ENCODE results near the gene LGALS7B. TPM values are rescaled to one million over a fixed set of nuclear protein-coding genes. Genes with fewer than 3 reads are reported as not detected.
A peak's percentile ranks its signal among the peaks of the same experiment; 100 is the strongest.

The LGALS7B gene
- total and polyA plus RNA-seq, 8 donors = 0.49 to 2.0 (median 1.4) TPM; not detected in 2

- no peak for DNase-seq
- intact Hi-C loops (cut with DNase I) = no loop called here
- TF ChIP-seq CTCF (IDR thresholded peaks at IDR 0.05) = no peak
Observed at GRCh38 chr19:38799104-38799503, 10.1 kb downstream of the LGALS7B start.

GRCh38 chr19:38800577-38801347 is 11.8 kb downstream of the LGALS7B start:
- no peak for TF ChIP-seq CTCF (IDR thresholded peaks at IDR 0.05)
- peaks cover 0 to 8% of the 10 kb centered on the region in 2 donors for H3K36me3 ChIP-seq
- ATAC-seq = no peak

More at GRCh38 chr19:38799104-38799503, 10.1 kb downstream of the LGALS7B start:
- Histone ChIP-seq H3K9me3 (no peaks in the 10 kb centered on the region), H3K4me1 (no peaks in the 10 kb centered on the region), H3K36me3 (peaks cover 0 to 8% of the 10 kb centered on the region in 2 donors), H3K27me3 (no peaks in the 10 kb centered on the region), H3K27ac (no peak overlapping the region), H3K4me3 (no peak overlapping the region)
- ATAC-seq = no peak

GRCh38 chr19:38801359-38802095 is 12.5 kb downstream of the LGALS7B start:
- Histone ChIP-seq H3K36me3 (peaks cover 0 to 8% of the 10 kb centered on the region in 2 donors), H3K27ac (no peak overlapping the region), H3K27me3 (no peaks in the 10 kb centered on the region), H3K4me1 (no peaks in the 10 kb centered on the region), H3K9me3 (no peaks in the 10 kb centered on the region), H3K4me3 (no peak overlapping the region)
- ATAC-seq (no peak), DNase-seq (no peak)
- intact Hi-C loops (cut with DNase I) = no loop called here
- TF ChIP-seq CTCF (IDR thresholded peaks at IDR 0.05) = no peak

More at GRCh38 chr19:38800577-38801347, 11.8 kb downstream of the LGALS7B start:
- Histone ChIP-seq H3K27ac (no peak overlapping the region), H3K4me3 (no peak overlapping the region), H3K27me3 (no peaks in the 10 kb centered on the region), H3K9me3 (no peaks in the 10 kb centered on the region), H3K4me1 (no peaks in the 10 kb centered on the region)
- DNase-seq = no peak
- intact Hi-C loops (cut with DNase I) = no loop called here

- ATAC-seq (no peak), DNase-seq (no peak)
- H3K27ac ChIP-seq = no peak overlapping the region
- H3K4me3 ChIP-seq = no peak overlapping the region
- no peak for TF ChIP-seq CTCF (IDR thresholded peaks at IDR 0.05)
- H3K36me3 ChIP-seq = peaks cover 0 to 8% of the 10 kb centered on the region in 2 donors
- no peaks in the 10 kb centered on the region for H3K27me3 ChIP-seq
- intact Hi-C loops (cut with DNase I) = no loop called here
- no peaks in the 10 kb centered on the region for H3K9me3 ChIP-seq
- H3K4me1 ChIP-seq = no peaks in the 10 kb centered on the region
Observed at GRCh38 chr19:38803543-38803942, 14.5 kb downstream of the LGALS7B start.

GRCh38 chr19:38805180-38805579 is 16.2 kb downstream of the LGALS7B start:
- H3K4me1 ChIP-seq = no peaks in the 10 kb centered on the region
- peak overlapping the region in 1 of 2 donors; percentile 34 for H3K27ac ChIP-seq
- no peaks in the 10 kb centered on the region for H3K27me3 ChIP-seq
- peaks cover 0 to 8% of the 10 kb centered on the region in 2 donors for H3K36me3 ChIP-seq
- DNase-seq (no peak), ATAC-seq (no peak)
- H3K9me3 ChIP-seq = no peaks in the 10 kb centered on the region
- H3K4me3 ChIP-seq = no peak overlapping the region
- TF ChIP-seq CTCF (IDR thresholded peaks at IDR 0.05) = no peak
- intact Hi-C loops (cut with DNase I) = no loop called here

Data from left lung (tissue), 10 donors.